HepG2 (cell line): Measurements from ENCODE around the gene NPAS2. TPM values are rescaled to one million over a fixed set of nuclear protein-coding genes. Genes with fewer than 3 reads are reported as not detected.
A peak's percentile ranks its signal among the peaks of the same experiment; 100 is the strongest.

Experiments
- CCDC6 ChIP-seq: sonication (generic); formaldehyde crosslinking; IDR thresholded peaks from 2 replicates; pipeline ENCODE4 v1.8.1; 2022; ENCODE audit warnings: mild to moderate bottlenecking, missing genetic modification reagents, moderate library complexity
- FOXK1 ChIP-seq: sonication (generic); formaldehyde crosslinking; IDR thresholded peaks from 2 replicates; pipeline ENCODE4 v1.4.0; 2020; ENCODE audit warnings: low read depth, missing genetic modification reagents, borderline replicate concordance
- GABPB1 ChIP-seq: IDR thresholded peaks from 2 replicates; pipeline ENCODE4 v1.6.1; 2016; ENCODE audit warnings: mild to moderate bottlenecking, missing genetic modification reagents, moderate library complexity, missing compliant biosample characterization
- KLF9 ChIP-seq: IDR thresholded peaks from 2 replicates; pipeline ENCODE4 v1.6.1; 2016; ENCODE audit warnings: low read depth
- NFE2 ChIP-seq: sonication (generic); formaldehyde crosslinking; IDR thresholded peaks from 2 replicates; pipeline ENCODE4 v1.4.0; 2020; ENCODE audit warnings: missing genetic modification reagents
- NPAS2 ChIP-seq: sonication (generic); formaldehyde crosslinking; IDR thresholded peaks from 2 replicates; pipeline ENCODE4 v1.8.0; 2022; ENCODE audit warnings: mild to moderate bottlenecking, missing genetic modification reagents, borderline replicate concordance
- RFX5 ChIP-seq: IDR thresholded peaks from 2 replicates; pipeline ENCODE4 v1.6.1; 2011; ENCODE audit warnings: low read depth, low read length, improper control_type of control experiment
- RNF2 ChIP-seq: fragments of 450-650 bp; conservative IDR thresholded peaks from 2 replicates; pipeline ENCODE4 v1.6.1; 2016; ENCODE audit warnings: low read depth
- SRSF4 ChIP-seq: fragments of 200-400 bp; formaldehyde crosslinking; IDR thresholded peaks from one replicate; pipeline ENCODE4 v1.6.1; 2018; ENCODE audit warnings: mild to moderate bottlenecking, low read depth, low read length, moderate library complexity; ENCODE audit not compliant: poor library complexity, severe bottlenecking
- TBX3 ChIP-seq: fragments of 450-650 bp; IDR thresholded peaks from 2 replicates; pipeline ENCODE4 v1.6.1; 2017; ENCODE audit warnings: antibody characterized with exemption, mild to moderate bottlenecking, inconsistent platforms, borderline replicate concordance
- TFDP1 ChIP-seq: IDR thresholded peaks from 2 replicates; pipeline ENCODE4 v1.6.1; 2016; ENCODE audit warnings: missing compliant biosample characterization, missing genetic modification reagents, borderline replicate concordance
- ZC3H13 ChIP-seq: sonication (generic); formaldehyde crosslinking; IDR thresholded peaks from 2 replicates; pipeline ENCODE4 v1.8.1; 2023; ENCODE audit warnings: mild to moderate bottlenecking, missing genetic modification reagents, moderate library complexity
- ZFX ChIP-seq: sonication (generic); formaldehyde crosslinking; IDR thresholded peaks from 2 replicates; pipeline ENCODE4 v1.4.0; 2020; ENCODE audit warnings: mild to moderate bottlenecking, low read depth, missing genetic modification reagents, moderate library complexity
- ZHX1 ChIP-seq: sonication (generic); formaldehyde crosslinking; IDR thresholded peaks from 2 replicates; pipeline ENCODE4 v1.8.1; 2022; ENCODE audit warnings: low read depth, mild to moderate bottlenecking, missing genetic modification reagents
- ZNF282 ChIP-seq: fragments of 450-650 bp; IDR thresholded peaks from 2 replicates; pipeline ENCODE4 v1.6.1; 2018; ENCODE audit not compliant: partially characterized antibody
- ZNF367 ChIP-seq: sonication (generic); formaldehyde crosslinking; IDR thresholded peaks from 2 replicates; pipeline ENCODE4 v1.4.0; 2020; ENCODE audit warnings: missing genetic modification reagents, borderline replicate concordance
- ZNF652 ChIP-seq: IDR thresholded peaks from 2 replicates; pipeline ENCODE4 v1.6.1; 2016; ENCODE audit warnings: low read depth, borderline replicate concordance
- ZNF768 ChIP-seq: sonication (generic); formaldehyde crosslinking; IDR thresholded peaks from 2 replicates; pipeline ENCODE4 v1.4.0; 2020; ENCODE audit warnings: missing genetic modification reagents
- ZNF782 ChIP-seq: sonication (generic); formaldehyde crosslinking; IDR thresholded peaks from 2 replicates; pipeline ENCODE4 v1.4.0; 2020; ENCODE audit warnings: missing genetic modification reagents, mild to moderate bottlenecking, borderline replicate concordance
- ZNF850 ChIP-seq: sonication (generic); formaldehyde crosslinking; conservative IDR thresholded peaks from 2 replicates; pipeline ENCODE4 v1.9.0; 2021; ENCODE audit warnings: mild to moderate bottlenecking, missing genetic modification reagents
- ZSCAN25 ChIP-seq: sonication (generic); formaldehyde crosslinking; IDR thresholded peaks from 2 replicates; pipeline ENCODE4 v1.8.0; 2022; ENCODE audit warnings: mild to moderate bottlenecking, missing genetic modification reagents
- ZSCAN9 ChIP-seq: IDR thresholded peaks from 2 replicates; pipeline ENCODE4 v1.6.1; 2016; ENCODE audit warnings: borderline replicate concordance
- polyA plus RNA-seq, 8 experiments: library from polyadenylated mRNA; depleted of rRNA in 3 of 8; stranded (reverse) in 7 of 8; unstranded in 1 of 8; fragments of >200 nt; fragmentation: Illumina TruSeq in 4 of 8; extraction: Trizol in 4 of 8; gene quantifications; 2 replicates each; pipeline versions ENCODE4 v1.2.1 to v1.2.3, GENCODE V29; 2011 to 2016; ENCODE audit warnings: low read depth in 4 of 8, missing spikeins in 1 of 8, mixed read lengths in 1 of 8; ENCODE audit not compliant: insufficient read depth in 1 of 8
- total RNA-seq, 5 experiments: library from RNA; depleted of rRNA; stranded (reverse); fragments of >200 nt; fragmentation: Illumina TruSeq; extraction: Trizol; gene quantifications; 2 replicates each; pipeline ENCODE4 v1.2.3, GENCODE V29; 2016; ENCODE audit warnings: low read depth in 1 of 5
- TF ChIP-seq, protein P1 (sequence below): sonication (generic); formaldehyde crosslinking; IDR thresholded peaks from 2 replicates; pipeline ENCODE4 v1.5.0; 2020; ENCODE audit warnings: missing genetic modification reagents
- TF ChIP-seq, protein P2 (sequence below): sonication (generic); formaldehyde crosslinking; IDR thresholded peaks from 2 replicates; pipeline ENCODE4 v1.5.1; 2020; ENCODE audit warnings: missing genetic modification reagents, mild to moderate bottlenecking, borderline replicate concordance

NPAS2 gene
- total and polyA plus RNA-seq, 2 of the 13 experiments (the other 11 are each of a cell fraction or from before 2014, with no cell fraction given), result 14.8 to 37.5 TPM

- no peak for TF ChIP-seq ZNF782 (CRISPR knock-in tag)
- TF ChIP-seq ZNF652, result peak; percentile 45; the same call in 1 of the 2 replicates
- TF ChIP-seq, protein P1, sequence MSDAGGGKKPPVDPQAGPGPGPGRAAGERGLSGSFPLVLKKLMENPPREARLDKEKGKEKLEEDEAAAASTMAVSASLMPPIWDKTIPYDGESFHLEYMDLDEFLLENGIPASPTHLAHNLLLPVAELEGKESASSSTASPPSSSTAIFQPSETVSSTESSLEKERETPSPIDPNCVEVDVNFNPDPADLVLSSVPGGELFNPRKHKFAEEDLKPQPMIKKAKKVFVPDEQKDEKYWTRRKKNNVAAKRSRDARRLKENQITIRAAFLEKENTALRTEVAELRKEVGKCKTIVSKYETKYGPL (CRISPR knock-in tag), result no peak
- TF ChIP-seq SRSF4, result no peak
- TF ChIP-seq GABPB1 (CRISPR knock-in tag), result no peak
- TF ChIP-seq NFE2 (CRISPR knock-in tag), result no peak
- no peak for TF ChIP-seq ZHX1
- peak; percentile 44; the same call in 1 of the 2 replicates for TF ChIP-seq FOXK1
- no peak for TF ChIP-seq TBX3
- no peak for TF ChIP-seq RFX5
- TF ChIP-seq CCDC6, result no peak
- TF ChIP-seq ZSCAN9 (CRISPR knock-in tag), result no peak
- no peak for TF ChIP-seq ZNF768 (CRISPR knock-in tag)
- TF ChIP-seq ZNF367 (CRISPR knock-in tag), result no peak
- TF ChIP-seq ZSCAN25, result no peak; the same call in 1 of the 2 replicates
- no peak for TF ChIP-seq RNF2
- TF ChIP-seq ZC3H13, result no peak
- TF ChIP-seq ZNF850 (CRISPR knock-in tag), result no peak
- TF ChIP-seq, protein P2, sequence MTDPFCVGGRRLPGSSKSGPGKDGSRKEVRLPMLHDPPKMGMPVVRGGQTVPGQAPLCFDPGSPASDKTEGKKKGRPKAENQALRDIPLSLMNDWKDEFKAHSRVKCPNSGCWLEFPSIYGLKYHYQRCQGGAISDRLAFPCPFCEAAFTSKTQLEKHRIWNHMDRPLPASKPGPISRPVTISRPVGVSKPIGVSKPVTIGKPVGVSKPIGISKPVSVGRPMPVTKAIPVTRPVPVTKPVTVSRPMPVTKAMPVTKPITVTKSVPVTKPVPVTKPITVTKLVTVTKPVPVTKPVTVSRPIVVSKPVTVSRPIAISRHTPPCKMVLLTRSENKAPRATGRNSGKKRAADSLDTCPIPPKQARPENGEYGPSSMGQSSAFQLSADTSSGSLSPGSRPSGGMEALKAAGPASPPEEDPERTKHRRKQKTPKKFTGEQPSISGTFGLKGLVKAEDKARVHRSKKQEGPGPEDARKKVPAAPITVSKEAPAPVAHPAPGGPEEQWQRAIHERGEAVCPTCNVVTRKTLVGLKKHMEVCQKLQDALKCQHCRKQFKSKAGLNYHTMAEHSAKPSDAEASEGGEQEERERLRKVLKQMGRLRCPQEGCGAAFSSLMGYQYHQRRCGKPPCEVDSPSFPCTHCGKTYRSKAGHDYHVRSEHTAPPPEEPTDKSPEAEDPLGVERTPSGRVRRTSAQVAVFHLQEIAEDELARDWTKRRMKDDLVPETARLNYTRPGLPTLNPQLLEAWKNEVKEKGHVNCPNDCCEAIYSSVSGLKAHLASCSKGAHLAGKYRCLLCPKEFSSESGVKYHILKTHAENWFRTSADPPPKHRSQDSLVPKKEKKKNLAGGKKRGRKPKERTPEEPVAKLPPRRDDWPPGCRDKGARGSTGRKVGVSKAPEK, result no peak
- TF ChIP-seq NPAS2 (CRISPR knock-in tag), result no peak
- peak; percentile 71; the same call in 1 of the 2 replicates for TF ChIP-seq TFDP1 (CRISPR knock-in tag)
- TF ChIP-seq ZNF282, result no peak
- TF ChIP-seq KLF9 (CRISPR knock-in tag), result no peak
- peak; percentile 55 for TF ChIP-seq ZFX (CRISPR knock-in tag)
Observed at GRCh38 chr2:100875516-100876230, 55.7 kb downstream of the NPAS2 start (continued).
